Measurements from ENCODE around the gene PHF21A. TPM values are rescaled to one million over a fixed set of nuclear protein-coding genes. Genes with fewer than 3 reads are reported as not detected.
"Not testable (repeated sequence)": the region's sequence is repeated elsewhere in the genome, so short reads cannot be mapped to it uniquely, and the experiment has no call there.

PHF21A gene
- polyA plus RNA-seq, 1 experiment = 29.0 TPM

DNA sequence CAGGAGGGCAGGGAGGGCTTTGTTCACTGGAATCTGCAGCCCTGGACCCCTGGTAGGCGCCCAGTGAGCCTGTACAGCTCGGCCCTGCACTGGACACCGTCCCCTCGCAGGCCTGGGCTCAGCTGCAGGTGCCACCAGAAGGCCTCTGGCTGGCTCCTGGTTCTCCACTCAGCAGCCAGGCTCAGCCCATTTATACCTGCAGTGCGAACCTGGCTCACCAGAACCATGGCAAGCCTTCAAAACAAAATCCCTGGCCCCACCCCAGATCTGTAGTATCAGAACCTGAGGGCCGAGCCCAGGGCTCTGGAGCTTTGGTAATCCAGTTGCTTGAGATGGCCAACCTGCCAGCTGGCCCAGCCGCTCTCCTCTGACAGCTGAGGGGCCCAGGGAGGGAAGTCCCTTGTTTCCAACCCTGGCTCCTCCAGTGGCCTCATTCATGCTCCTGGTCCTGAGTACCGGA, 213.3 kb downstream of the PHF21A start:
- H3K4me3 ChIP-seq (ENCODE audit: low read depth, low read length) = no peak overlapping the region
- no peaks in the 10 kb centered on the region for H3K27me3 ChIP-seq (ENCODE audit: control insufficient read depth, insufficient read depth, low read length)
- TF ChIP-seq, protein P1, sequence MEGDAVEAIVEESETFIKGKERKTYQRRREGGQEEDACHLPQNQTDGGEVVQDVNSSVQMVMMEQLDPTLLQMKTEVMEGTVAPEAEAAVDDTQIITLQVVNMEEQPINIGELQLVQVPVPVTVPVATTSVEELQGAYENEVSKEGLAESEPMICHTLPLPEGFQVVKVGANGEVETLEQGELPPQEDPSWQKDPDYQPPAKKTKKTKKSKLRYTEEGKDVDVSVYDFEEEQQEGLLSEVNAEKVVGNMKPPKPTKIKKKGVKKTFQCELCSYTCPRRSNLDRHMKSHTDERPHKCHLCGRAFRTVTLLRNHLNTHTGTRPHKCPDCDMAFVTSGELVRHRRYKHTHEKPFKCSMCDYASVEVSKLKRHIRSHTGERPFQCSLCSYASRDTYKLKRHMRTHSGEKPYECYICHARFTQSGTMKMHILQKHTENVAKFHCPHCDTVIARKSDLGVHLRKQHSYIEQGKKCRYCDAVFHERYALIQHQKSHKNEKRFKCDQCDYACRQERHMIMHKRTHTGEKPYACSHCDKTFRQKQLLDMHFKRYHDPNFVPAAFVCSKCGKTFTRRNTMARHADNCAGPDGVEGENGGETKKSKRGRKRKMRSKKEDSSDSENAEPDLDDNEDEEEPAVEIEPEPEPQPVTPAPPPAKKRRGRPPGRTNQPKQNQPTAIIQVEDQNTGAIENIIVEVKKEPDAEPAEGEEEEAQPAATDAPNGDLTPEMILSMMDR (IDR thresholded peaks at IDR 0.05; ENCODE audit: low read depth, low read length) = no peak
- no peak overlapping the region for H3K27ac ChIP-seq (ENCODE audit: low read depth, low read length)
- H3K9me3 ChIP-seq (ENCODE audit: control insufficient read depth, insufficient read depth, low read length) = no peaks in the 10 kb centered on the region
- DNase-seq (ENCODE audit: low read depth, low spot score) = no peak
- POLR2A ChIA-PET = interaction anchor here (1.2 kb wide), 1 partner anchor 10 kb away, joined by 3 read pairs; the partner anchor contains the start of gene PEX16
- CTCF ChIA-PET = no interaction called here

GRCh38 chr11:45906965-45907611, 214.2 kb downstream of the PHF21A start, which contains the start of gene FREY1:
Gene FREY1 (minus strand): TSS chr11:45907271. CDS start chr11:45907245, 26 bp downstream.
- CTCF ChIA-PET = no interaction called here
- H3K4me3 ChIP-seq (ENCODE audit: low read depth, low read length) = no peak within 1 kb of the TSS
- TF ChIP-seq, protein P1 (IDR thresholded peaks at IDR 0.05; ENCODE audit: low read depth, low read length) = no peak

GRCh38 chr11:45906096-45906682, 215.1 kb downstream of the PHF21A start:
- TF ChIP-seq, protein P1 (IDR thresholded peaks at IDR 0.05; ENCODE audit: low read depth, low read length) = no peak

More at GRCh38 chr11:45906965-45907611, 214.2 kb downstream of the PHF21A start, which contains the start of gene FREY1:
- Histone ChIP-seq H3K27me3 (ENCODE audit: control insufficient read depth, insufficient read depth, low read length) (no peaks in the 10 kb centered on the region), H3K9me3 (ENCODE audit: control insufficient read depth, insufficient read depth, low read length) (no peaks in the 10 kb centered on the region; the same call in 1 of the 2 replicates), H3K27ac (ENCODE audit: low read depth, low read length) (no peak within 1 kb of the TSS)
- DNase-seq (ENCODE audit: low read depth, low spot score) = no peak
- POLR2A ChIA-PET = interaction anchor here (1.2 kb wide), 1 partner anchor 11 kb away, joined by 3 read pairs; the partner anchor contains the start of gene PEX16

GRCh38 chr11:45905576-45905975, 215.7 kb downstream of the PHF21A start:
- CTCF ChIA-PET; H3K4me3 ChIP-seq (ENCODE audit: low read depth, low read length); H3K27ac ChIP-seq (ENCODE audit: low read depth, low read length); H3K9me3 ChIP-seq (ENCODE audit: control insufficient read depth, insufficient read depth, low read length); DNase-seq (ENCODE audit: low read depth, low spot score); H3K27me3 ChIP-seq (ENCODE audit: control insufficient read depth, insufficient read depth, low read length): not testable (repeated sequence)
- POLR2A ChIA-PET = interaction anchor here (0.9 kb wide), 1 partner anchor 59 kb away, joined by 3 read pairs; the partner anchor contains the start of gene CRY2

More at GRCh38 chr11:45906096-45906682, 215.1 kb downstream of the PHF21A start:
- ChIA-PET CTCF (no interaction called here), POLR2A (interaction anchor here (0.7 to 0.9 kb wide), 2 partner anchors 29 to 59 kb away, joined by 3 to 6 read pairs; partner anchors contain the start of gene CRY2)
- Histone ChIP-seq H3K27me3 (ENCODE audit: control insufficient read depth, insufficient read depth, low read length) (no peaks in the 10 kb centered on the region), H3K9me3 (ENCODE audit: control insufficient read depth, insufficient read depth, low read length) (no peaks in the 10 kb centered on the region; the same call in 1 of the 2 replicates), H3K27ac (ENCODE audit: low read depth, low read length) (no peak overlapping the region), H3K4me3 (ENCODE audit: low read depth, low read length) (no peak overlapping the region)
- DNase-seq (ENCODE audit: low read depth, low spot score) = no peak

DNA sequence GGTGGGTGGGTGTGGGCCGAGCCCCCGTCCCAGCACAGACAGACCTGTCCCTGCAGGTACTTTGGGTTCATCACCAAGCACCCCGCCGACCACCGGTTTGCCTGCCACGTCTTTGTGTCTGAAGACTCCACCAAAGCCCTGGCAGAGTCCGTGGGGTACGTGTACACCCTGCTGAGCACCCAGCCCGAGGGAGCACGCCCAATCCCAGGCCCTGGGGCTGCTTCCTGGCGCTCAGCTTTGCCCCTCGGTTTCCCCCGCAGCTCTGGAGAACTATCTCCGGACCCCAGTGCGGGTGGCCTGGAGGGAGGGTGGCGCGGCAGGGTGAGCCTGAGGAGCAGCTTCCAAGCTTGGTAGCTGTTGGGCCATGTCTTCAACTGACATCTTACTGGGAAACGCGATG, 216.2 kb downstream of the PHF21A start:
- Histone ChIP-seq H3K9me3 (ENCODE audit: control insufficient read depth, insufficient read depth, low read length) (no peaks in the 10 kb centered on the region; the same call in 1 of the 2 replicates), H3K27me3 (ENCODE audit: control insufficient read depth, insufficient read depth, low read length) (no peaks in the 10 kb centered on the region), H3K4me3 (ENCODE audit: low read depth, low read length) (no peak overlapping the region), H3K27ac (ENCODE audit: low read depth, low read length) (no peak overlapping the region)
- ChIA-PET POLR2A (interaction anchor here (0.9 kb wide), 1 partner anchor 58 kb away, joined by 3 read pairs; the partner anchor contains the start of gene CRY2), CTCF (no interaction called here)
- TF ChIP-seq, protein P1 (IDR thresholded peaks at IDR 0.05; ENCODE audit: low read depth, low read length) = no peak
- no peak for DNase-seq (ENCODE audit: low read depth, low spot score)
